NCI-H1092 (cell line): ENCODE measurements around the gene DHCR7.
A peak's percentile ranks its signal among the peaks of the same experiment; 100 is the strongest.

ENCODE experiments used
- DNase-seq: peaks from one replicate; lab custom pipeline; 2025; lab: John Stamatoyannopoulos, UW

DHCR7 gene

GRCh38 chr11:71410363-71410966 is 37.7 kb downstream of the DHCR7 start:
- DNase-seq = no peak

- DNase-seq = no peak
Measured at GRCh38 chr11:71408826-71409225, 39.4 kb downstream of the DHCR7 start.

- DNase-seq = no peak
Measured at GRCh38 chr11:71407356-71407755, 40.8 kb downstream of the DHCR7 start.

GRCh38 chr11:71406681-71407080 is 41.5 kb downstream of the DHCR7 start:
- DNase-seq = peak; percentile 30

GRCh38 chr11:71404209-71404608 is 44.0 kb downstream of the DHCR7 start:
- DNase-seq = no peak

GRCh38 chr11:71402878-71403277 is 45.3 kb downstream of the DHCR7 start:
- DNase-seq = no peak

GRCh38 chr11:71400216-71400615 is 48.0 kb downstream of the DHCR7 start:
- DNase-seq = no peak

GRCh38 chr11:71399341-71399740 is 48.9 kb downstream of the DHCR7 start:
- DNase-seq = no peak

- no peak for DNase-seq
Measured at GRCh38 chr11:71397961-71398360, 50.2 kb downstream of the DHCR7 start.

- peak; percentile 58 for DNase-seq
Measured at GRCh38 chr11:71397331-71397860, 50.8 kb downstream of the DHCR7 start.

GRCh38 chr11:71396548-71397123 is 51.6 kb downstream of the DHCR7 start:
- DNase-seq = peak; percentile 75

GRCh38 chr11:71395774-71396173 is 52.4 kb downstream of the DHCR7 start:
- no peak for DNase-seq

- no peak for DNase-seq
Measured at GRCh38 chr11:71395263-71395560, 53.0 kb downstream of the DHCR7 start.

- DNase-seq = no peak
Measured at GRCh38 chr11:71393283-71393682, 54.9 kb downstream of the DHCR7 start.

- no peak for DNase-seq
Measured at GRCh38 chr11:71391796-71392195, 56.4 kb downstream of the DHCR7 start.

- no peak for DNase-seq
Measured at GRCh38 chr11:71391352-71391751, 56.8 kb downstream of the DHCR7 start.

GRCh38 chr11:71388637-71389235 is 59.5 kb downstream of the DHCR7 start:
- DNase-seq = no peak

- no peak for DNase-seq
Measured at GRCh38 chr11:71387784-71388636, 60.2 kb downstream of the DHCR7 start.

GRCh38 chr11:71387200-71387599 is 61.0 kb downstream of the DHCR7 start:
- DNase-seq = no peak

GRCh38 chr11:71386202-71386601 is 62.0 kb downstream of the DHCR7 start:
- no peak for DNase-seq

GRCh38 chr11:71385091-71385490 is 63.1 kb downstream of the DHCR7 start:
- no peak for DNase-seq

- no peak for DNase-seq
Measured at GRCh38 chr11:71384561-71384960, 63.6 kb downstream of the DHCR7 start.
